H9 (cell line): Measurements from ENCODE around the gene ITSN1. TPM values are rescaled to one million over a fixed set of nuclear protein-coding genes. Genes with fewer than 3 reads are reported as not detected.

ENCODE experiments used
- DNase-seq: peaks from one replicate; pipeline ENCODE4 v3.0.0-alpha.2; 2017
- H2AFZ ChIP-seq: one replicate; pipeline ENCODE4 v1.6.1; 2013; ENCODE audit warnings: mild to moderate bottlenecking, low read length, control low read depth, moderate library complexity
- H2AK5ac ChIP-seq: 2 replicates; pipeline ENCODE4 v1.6.1; 2013; ENCODE audit warnings: low read length, control low read depth, mixed read lengths; ENCODE audit not compliant: insufficient read length
- H2BK120ac ChIP-seq: one replicate; pipeline ENCODE4 v1.6.1; 2013; ENCODE audit warnings: low read depth, mild to moderate bottlenecking, low read length, control low read depth, inconsistent platforms; ENCODE audit not compliant: poor library complexity, severe bottlenecking
- H2BK12ac ChIP-seq: 2 replicates; pipeline ENCODE4 v1.6.1; 2013; ENCODE audit warnings: low read length, control low read depth, mixed read lengths, low read depth; ENCODE audit not compliant: insufficient read length
- H2BK15ac ChIP-seq: 2 replicates; pipeline ENCODE4 v1.6.1; 2013; ENCODE audit warnings: low read depth, low read length, control low read depth
- H2BK20ac ChIP-seq: one replicate; pipeline ENCODE4 v1.6.1; 2013; ENCODE audit warnings: low read depth, mild to moderate bottlenecking, low read length, control low read depth, inconsistent platforms; ENCODE audit not compliant: poor library complexity, severe bottlenecking
- H2BK5ac ChIP-seq: 2 replicates; pipeline ENCODE4 v1.6.1; 2013; ENCODE audit warnings: low read length, control low read depth, mixed read lengths; ENCODE audit not compliant: insufficient read length
- H3K14ac ChIP-seq: 2 replicates; pipeline ENCODE4 v1.6.1; 2013; ENCODE audit warnings: low read length, control low read depth; ENCODE audit not compliant: insufficient read depth
- H3K18ac ChIP-seq: 2 replicates; pipeline ENCODE4 v1.6.1; 2013; ENCODE audit warnings: low read depth, mild to moderate bottlenecking, mixed read lengths, low read length, control low read depth; ENCODE audit not compliant: insufficient read length
- H3K23ac ChIP-seq: 2 replicates; pipeline ENCODE4 v1.6.1; 2013; ENCODE audit warnings: low read length, control low read depth, mixed read lengths, low read depth; ENCODE audit not compliant: insufficient read length
- H3K23me2 ChIP-seq: 2 replicates; pipeline ENCODE4 v1.6.1; 2013; ENCODE audit warnings: low read depth, mild to moderate bottlenecking, mixed read lengths, low read length, control low read depth; ENCODE audit not compliant: insufficient read length, poor library complexity, severe bottlenecking
- H3K27ac ChIP-seq: 2 replicates; pipeline ENCODE4 v1.5.1; 2013; ENCODE audit warnings: low read length, control low read depth, mixed read lengths, low read depth; ENCODE audit not compliant: insufficient read length
- H3K27me3 ChIP-seq: 2 replicates; pipeline ENCODE4 v1.6.1; 2013; ENCODE audit warnings: low read length, control low read depth, inconsistent platforms; ENCODE audit not compliant: insufficient read depth
- H3K4ac ChIP-seq: 2 replicates; pipeline ENCODE4 v1.6.1; 2013; ENCODE audit warnings: low read depth, mild to moderate bottlenecking, control low read depth, inconsistent platforms, low read length, moderate library complexity
- H3K4me1 ChIP-seq: 2 replicates; pipeline ENCODE4 v1.6.1; 2013; ENCODE audit warnings: low read length, control low read depth, inconsistent platforms; ENCODE audit not compliant: insufficient read depth
- H3K4me2 ChIP-seq: 2 replicates; pipeline ENCODE4 v1.6.1; 2013; ENCODE audit warnings: low read length, control low read depth, mixed read lengths; ENCODE audit not compliant: insufficient read length, insufficient read depth
- H3K56ac ChIP-seq: 2 replicates; pipeline ENCODE4 v1.6.1; 2013; ENCODE audit warnings: low read depth, mild to moderate bottlenecking, mixed read lengths, low read length, control low read depth; ENCODE audit not compliant: insufficient read length
- H3K79me1 ChIP-seq: 2 replicates; pipeline ENCODE4 v1.6.1; 2013; ENCODE audit warnings: low read depth, mild to moderate bottlenecking, moderate library complexity, low read length, control low read depth, inconsistent platforms; ENCODE audit not compliant: insufficient read depth, poor library complexity, severe bottlenecking
- H3K79me2 ChIP-seq: 2 replicates; pipeline ENCODE4 v1.6.1; 2013; ENCODE audit warnings: low read length, control low read depth, inconsistent platforms; ENCODE audit not compliant: insufficient read depth
- H3K9ac ChIP-seq: 2 replicates; pipeline ENCODE4 v1.6.1; 2013; ENCODE audit warnings: low read length, control low read depth, mixed read lengths; ENCODE audit not compliant: insufficient read length; ENCODE audit errors: extremely low read depth
- H3K9me3 ChIP-seq: one replicate; pipeline ENCODE4 v1.6.1; 2013; ENCODE audit warnings: low read depth, low read length, inconsistent platforms; ENCODE audit not compliant: control insufficient read depth
- H3T11ph ChIP-seq: one replicate; pipeline ENCODE4 v1.6.1; 2013; ENCODE audit warnings: mild to moderate bottlenecking, low read length, control low read depth, inconsistent platforms
- H4K20me1 ChIP-seq: one replicate; pipeline ENCODE4 v1.6.1; 2013; ENCODE audit not compliant: control insufficient read depth, insufficient read length, insufficient read depth
- H4K5ac ChIP-seq: 2 replicates; pipeline ENCODE4 v1.6.1; 2013; ENCODE audit warnings: low read depth, mild to moderate bottlenecking, mixed read lengths, low read length, control low read depth; ENCODE audit not compliant: insufficient read length
- H4K8ac ChIP-seq: replicated peaks from 2 replicates; pipeline ENCODE4 v1.6.1; 2013; ENCODE audit warnings: low read length, control low read depth, mixed read lengths, low read depth; ENCODE audit not compliant: insufficient read length
- H4K91ac ChIP-seq: 2 replicates; pipeline ENCODE4 v1.6.1; 2013; ENCODE audit warnings: low read depth, mild to moderate bottlenecking, moderate library complexity, mixed read lengths, low read length, control low read depth; ENCODE audit not compliant: insufficient read length
- H3K27ac Mint-ChIP-seq, 3 experiments: 2 replicates in 2 of 3; 3 replicates in 1 of 3; pipeline ENCODE4 v1.8.0; 2020 to 2021; ENCODE audit warnings: mixed read lengths in 3 of 3, mild to moderate bottlenecking in 1 of 3, moderate library complexity in 1 of 3
- H3K27me3 Mint-ChIP-seq: 2 replicates; pipeline ENCODE4 v1.8.0; 2021; ENCODE audit warnings: low read depth, mild to moderate bottlenecking, moderate library complexity, mixed read lengths
- H3K36me3 Mint-ChIP-seq, 3 experiments: 2 replicates in 2 of 3; 3 replicates in 1 of 3; pipeline ENCODE4 v1.8.0; 2020 to 2021; ENCODE audit warnings: low read depth in 3 of 3, mixed read lengths in 3 of 3; ENCODE audit not compliant: insufficient read depth in 1 of 3
- H3K4me1 Mint-ChIP-seq, 2 experiments: 2 replicates each; pipeline ENCODE4 v1.8.0; 2020; ENCODE audit warnings: mixed read lengths in 2 of 2
- H3K4me3 Mint-ChIP-seq, 2 experiments: 2 replicates in 1 of 2; 3 replicates in 1 of 2; pipeline ENCODE4 v1.8.0; 2020 to 2021; ENCODE audit warnings: mild to moderate bottlenecking in 2 of 2, mixed read lengths in 2 of 2, moderate library complexity in 1 of 2
- H3K9me3 Mint-ChIP-seq, 2 experiments: 2 replicates in 1 of 2; 3 replicates in 1 of 2; pipeline ENCODE4 v1.8.0; 2020; ENCODE audit warnings: mild to moderate bottlenecking in 2 of 2, mixed read lengths in 2 of 2, moderate library complexity in 1 of 2
- CTCF ChIP-seq: fragments of 200-600 bp; sonication (generic); conservative IDR thresholded peaks from 3 replicates; pipeline ENCODE4 v1.8.0; 2021; ENCODE audit warnings: antibody characterized with exemption, mild to moderate bottlenecking
- WGBS: extraction: QIAGEN DNeasy Blood & Tissue Kit; methylation state at CpG from one replicate; pipeline ENCODE4 v1.1.7; 2013; ENCODE audit warnings: missing lambda C conversion rate, low lambda C conversion rate, mixed read lengths; ENCODE audit not compliant: insufficient read length; ENCODE audit errors: extremely low coverage; 5-methylcytosine and 5-hydroxymethylcytosine counted together
- total RNA-seq: library from RNA; stranded (reverse); gene quantifications from 2 replicates; pipeline ENCODE4 v1.2.1, GENCODE V29; 2021

The ITSN1 gene
- total RNA-seq, 1 experiment from 2014 or later = 94.2 TPM

- no peak overlapping the region for H2BK15ac ChIP-seq
- H3K4me1 ChIP-seq = no peaks in the 10 kb centered on the region
- no peaks in the 10 kb centered on the region for H3K9me3 ChIP-seq
- H3K23me2 ChIP-seq = no peaks in the 10 kb centered on the region
- no peak overlapping the region for H3K4me2 ChIP-seq
- Mint-ChIP-seq H3K36me3 (peaks cover 0 to 5% (median 2%) of the 10 kb centered on the region in 3 experiments; a peak in 1 of 7 replicates), H3K4me3 (no peak overlapping the region), H3K27ac (peak overlapping the region in 2 of 3 experiments; percentile 46 to 66; a peak in 3 of 7 replicates), H3K27me3 (no peaks in the 10 kb centered on the region), H3K9me3 (no peaks in the 10 kb centered on the region), H3K4me1 (peaks cover 42% of the 10 kb centered on the region in 2 experiments)
- no peak for DNase-seq
- H3K79me2 ChIP-seq = peaks cover 29% of the 10 kb centered on the region; the same call in 1 of the 2 replicates
- no peak for TF ChIP-seq CTCF
- no peak overlapping the region for H3K14ac ChIP-seq
- H4K91ac ChIP-seq = no peak overlapping the region
- H3K56ac ChIP-seq = no peak overlapping the region
- H3K23ac ChIP-seq = no peak overlapping the region
- no peak overlapping the region for H3K9ac ChIP-seq
- H3K79me1 ChIP-seq = peaks cover 21% of the 10 kb centered on the region
- no peak overlapping the region for H2BK12ac ChIP-seq
- H2BK120ac ChIP-seq = no peak overlapping the region
- peaks cover 3% of the 10 kb centered on the region for H4K20me1 ChIP-seq
- H4K8ac ChIP-seq = no peak overlapping the region
- no peak overlapping the region for H3K27ac ChIP-seq
- H2BK20ac ChIP-seq = no peak overlapping the region
- H2BK5ac ChIP-seq = no peak overlapping the region
- WGBS = no CpG with 5 or more reads among the region's 4 CpGs
- H2AFZ ChIP-seq = no peak overlapping the region
- no peak overlapping the region for H3T11ph ChIP-seq
- no peak overlapping the region for H4K5ac ChIP-seq
- no peak overlapping the region for H3K18ac ChIP-seq
- no peak overlapping the region for H2AK5ac ChIP-seq
- H3K4ac ChIP-seq = no peak overlapping the region
- no peaks in the 10 kb centered on the region for H3K27me3 ChIP-seq
These were observed 25.9 kb downstream of the ITSN1 start for GRCh38 chr21:33668180-33668579.
